Measurements from ENCODE around the gene ZBTB40. TPM values are rescaled to one million over a fixed set of nuclear protein-coding genes. Genes with fewer than 3 reads are reported as not detected.

ZBTB40 gene
- total and polyA plus RNA-seq, 9 of the 15 experiments (the other 6 are each of a cell fraction or from before 2014, with no cell fraction given), result 2.6 to 26.0 (median 18.8) TPM

- Histone ChIP-seq H3K4me2 (ENCODE audit: insufficient read depth, low read length) (no peak overlapping the region), H3K4me1 (replicated peaks in 1 of 2; ENCODE audit: control insufficient read depth in 2 of 2, insufficient read depth in 2 of 2, low read length in 2 of 2) (no peaks in the 10 kb centered on the region), H3K27ac (ENCODE audit: extremely low read depth, low read depth, low read length) (no peak overlapping the region), H3K4me3 (no peak overlapping the region), H3K9ac (ENCODE audit: insufficient read depth in 1 of 2, low read depth in 2 of 2, low read length in 2 of 2) (no peak overlapping the region), H4K20me1 (replicated peaks; ENCODE audit: control insufficient read depth, insufficient read depth, low read length) (no peaks in the 10 kb centered on the region), H2AFZ (ENCODE audit: low read depth, low read length) (no peak overlapping the region), H3K27me3 (ENCODE audit: control insufficient read depth in 2 of 2, insufficient read depth in 2 of 2, low read length in 2 of 2) (no peaks in the 10 kb centered on the region), H3K36me3 (ENCODE audit: control insufficient read depth, insufficient read depth, low read length) (peaks cover 86% of the 10 kb centered on the region), H3K9me1 (ENCODE audit: control insufficient read depth, insufficient read depth, low read length) (no peaks in the 10 kb centered on the region), H3K79me2 (ENCODE audit: control insufficient read depth, insufficient read depth, low read length) (no peaks in the 10 kb centered on the region), H3K9me3 (replicated peaks; ENCODE audit: control insufficient read depth, insufficient read depth, low read depth, low read length) (no peaks in the 10 kb centered on the region)
- POLR2A ChIA-PET, result interaction anchor here (1.1 kb wide), 1 partner anchor 15 kb away, joined by 3 read pairs; no protein-coding TSS in a partner anchor
- DNase-seq (ENCODE audit: extremely low read depth in 1 of 4, low spot score in 3 of 4) (no peak), FAIRE-seq (no peak), ATAC-seq (no peak)
- no TSS peak for BruUV-seq (replicated peaks)
- TF ChIP-seq CBX2 (IDR thresholded peaks at IDR 0.05; ENCODE audit: insufficient read depth, low read length, poor library complexity, severe bottlenecking) (no peak), ILK (tag; IDR thresholded peaks at IDR 0.05; ENCODE audit: borderline replicate concordance, low read depth) (no peak)
- CTCF ChIA-PET (ENCODE audit: low intra/inter-chr PET ratio), result no interaction called here
- in situ Hi-C loops (cut with MboI) (no loop called here), intact Hi-C loops (cut with micrococcal nuclease) (no loop called here)
- WGBS (ENCODE audit: insufficient coverage, low coverage, missing lambda C conversion rate), result 79% methylated on average over 5 of the region's 5 CpGs
These were observed 56.7 kb downstream of the ZBTB40 start for GRCh38 chr1:22508329-22508728.

DNA sequence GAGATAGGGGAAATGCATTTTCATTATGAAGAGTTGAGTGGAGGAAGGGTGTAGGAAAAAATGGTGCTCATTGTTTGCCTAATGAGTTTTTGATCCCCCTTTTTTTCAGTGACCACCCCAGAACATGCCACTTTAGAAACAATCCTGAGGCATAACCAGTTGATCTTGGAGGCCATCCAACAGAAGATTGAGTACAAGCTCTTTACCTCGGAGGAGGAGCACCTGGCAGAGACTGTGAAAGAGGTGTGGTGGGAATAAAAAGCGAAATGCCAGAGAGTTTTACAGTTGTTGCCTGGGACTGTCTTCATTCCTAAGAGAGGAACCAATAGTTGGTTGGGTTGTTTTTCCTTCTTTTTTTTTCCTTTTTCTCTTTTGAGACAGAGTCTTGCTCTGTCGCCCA, 57.3 kb downstream of the ZBTB40 start:
- FAIRE-seq, result no peak
- no peak overlapping the region for H3K4me3 ChIP-seq
- no peak for ATAC-seq
- in situ Hi-C loops (cut with MboI), result no loop called here
- H3K79me2 ChIP-seq (ENCODE audit: control insufficient read depth, insufficient read depth, low read length), result no peaks in the 10 kb centered on the region
- H3K9me1 ChIP-seq (ENCODE audit: control insufficient read depth, insufficient read depth, low read length), result no peaks in the 10 kb centered on the region
- ChIA-PET CTCF (ENCODE audit: low intra/inter-chr PET ratio) (no interaction called here), POLR2A (interaction anchor here (1.1 kb wide), 1 partner anchor 16 kb away, joined by 3 read pairs; no protein-coding TSS in a partner anchor)
- intact Hi-C loops (cut with micrococcal nuclease), result no loop called here
- 90% methylated on average over 3 of the region's 3 CpGs for WGBS (ENCODE audit: insufficient coverage, low coverage, missing lambda C conversion rate)
- no peak overlapping the region for H3K27ac ChIP-seq (ENCODE audit: extremely low read depth, low read depth, low read length)
- H3K4me2 ChIP-seq (ENCODE audit: insufficient read depth, low read length), result no peak overlapping the region
- no peaks in the 10 kb centered on the region for H3K4me1 ChIP-seq (replicated peaks in 1 of 2; ENCODE audit: control insufficient read depth in 2 of 2, insufficient read depth in 2 of 2, low read length in 2 of 2)
- H3K36me3 ChIP-seq (ENCODE audit: control insufficient read depth, insufficient read depth, low read length), result peaks cover 89% of the 10 kb centered on the region
- H3K9me3 ChIP-seq (replicated peaks; ENCODE audit: control insufficient read depth, insufficient read depth, low read depth, low read length), result no peaks in the 10 kb centered on the region
- no peak overlapping the region for H2AFZ ChIP-seq (ENCODE audit: low read depth, low read length)
- DNase-seq (ENCODE audit: extremely low read depth in 1 of 4, low spot score in 3 of 4), result no peak
- no peaks in the 10 kb centered on the region for H3K27me3 ChIP-seq (ENCODE audit: control insufficient read depth in 2 of 2, insufficient read depth in 2 of 2, low read length in 2 of 2)
- BruUV-seq (replicated peaks), result no TSS peak
- H3K9ac ChIP-seq (ENCODE audit: insufficient read depth in 1 of 2, low read depth in 2 of 2, low read length in 2 of 2), result no peak overlapping the region
- H4K20me1 ChIP-seq (replicated peaks; ENCODE audit: control insufficient read depth, insufficient read depth, low read length), result no peaks in the 10 kb centered on the region
- TF ChIP-seq, protein P1, sequence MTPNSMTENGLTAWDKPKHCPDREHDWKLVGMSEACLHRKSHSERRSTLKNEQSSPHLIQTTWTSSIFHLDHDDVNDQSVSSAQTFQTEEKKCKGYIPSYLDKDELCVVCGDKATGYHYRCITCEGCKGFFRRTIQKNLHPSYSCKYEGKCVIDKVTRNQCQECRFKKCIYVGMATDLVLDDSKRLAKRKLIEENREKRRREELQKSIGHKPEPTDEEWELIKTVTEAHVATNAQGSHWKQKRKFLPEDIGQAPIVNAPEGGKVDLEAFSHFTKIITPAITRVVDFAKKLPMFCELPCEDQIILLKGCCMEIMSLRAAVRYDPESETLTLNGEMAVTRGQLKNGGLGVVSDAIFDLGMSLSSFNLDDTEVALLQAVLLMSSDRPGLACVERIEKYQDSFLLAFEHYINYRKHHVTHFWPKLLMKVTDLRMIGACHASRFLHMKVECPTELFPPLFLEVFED (CRISPR knock-in tag; conservative IDR thresholded peaks at IDR 0.05), result no peak
- TF ChIP-seq CEBPG (CRISPR knock-in tag; IDR thresholded peaks at IDR 0.05), result no peak
- TF ChIP-seq CEBPG (tag; conservative IDR thresholded peaks at IDR 0.05 in 1 of 2, IDR thresholded peaks at IDR 0.05 in 1 of 2), result no peak

Data from K562 (cell line).